ENCODE measurements around the gene NUAK1. TPM values are rescaled to one million over a fixed set of nuclear protein-coding genes. Genes with fewer than 3 reads are reported as not detected.

The NUAK1 gene
- polyA plus RNA-seq, 1 donor from 2014 or later: 8.3 TPM

GRCh38 chr12:106173442-106173841 is 34.7 kb upstream of the NUAK1 start:
- TF ChIP-seq RAD21 (conservative IDR thresholded peaks at IDR 0.05) (no peak), TAF1 (IDR thresholded peaks at IDR 0.05; ENCODE audit: low read depth) (no peak), REST (IDR thresholded peaks at IDR 0.05; ENCODE audit: borderline replicate concordance) (no peak), SMC3 (conservative IDR thresholded peaks at IDR 0.05; ENCODE audit: poor library complexity) (no peak), EZH2 (IDR thresholded peaks at IDR 0.05; ENCODE audit: borderline replicate concordance, insufficient read depth, low read length, poor library complexity, severe bottlenecking) (no peak), MXI1 (conservative IDR thresholded peaks at IDR 0.05; ENCODE audit: poor library complexity, severe bottlenecking) (no peak), EP300 (conservative IDR thresholded peaks at IDR 0.05; ENCODE audit: poor library complexity, severe bottlenecking) (no peak), CTCF (IDR thresholded peaks at IDR 0.05; ENCODE audit: poor library complexity, severe bottlenecking) (no peak), POLR2AphosphoS5 (IDR thresholded peaks at IDR 0.05) (no peak)
- no peak overlapping the region for H3K4me3 ChIP-seq (ENCODE audit: low read length)
- no peaks in the 10 kb centered on the region for H4K20me1 ChIP-seq (ENCODE audit: insufficient read depth)
- H3K27me3 ChIP-seq (ENCODE audit: insufficient read depth, low read depth, low read length): no peaks in the 10 kb centered on the region
- no peak overlapping the region for H3K27ac ChIP-seq (ENCODE audit: low read length)
- no peaks in the 10 kb centered on the region for H3K9me3 ChIP-seq (ENCODE audit: low read length)
- H3F3A ChIP-seq (ENCODE audit: insufficient read depth, low read length, poor library complexity, severe bottlenecking): no peaks in the 10 kb centered on the region
- H3K9me2 ChIP-seq (ENCODE audit: insufficient read depth, low read length): no peaks in the 10 kb centered on the region
- no peaks in the 10 kb centered on the region for H3K79me2 ChIP-seq (replicated peaks; ENCODE audit: insufficient read depth, low read length)
- no peak overlapping the region for H3K9ac ChIP-seq (ENCODE audit: low read length)
- H3K36me3 ChIP-seq (ENCODE audit: insufficient read depth, low read length): no peaks in the 10 kb centered on the region
- H3K4me2 ChIP-seq (ENCODE audit: low read length): no peak overlapping the region
- H2AFZ ChIP-seq (ENCODE audit: low read depth, low read length): no peak overlapping the region

DNA sequence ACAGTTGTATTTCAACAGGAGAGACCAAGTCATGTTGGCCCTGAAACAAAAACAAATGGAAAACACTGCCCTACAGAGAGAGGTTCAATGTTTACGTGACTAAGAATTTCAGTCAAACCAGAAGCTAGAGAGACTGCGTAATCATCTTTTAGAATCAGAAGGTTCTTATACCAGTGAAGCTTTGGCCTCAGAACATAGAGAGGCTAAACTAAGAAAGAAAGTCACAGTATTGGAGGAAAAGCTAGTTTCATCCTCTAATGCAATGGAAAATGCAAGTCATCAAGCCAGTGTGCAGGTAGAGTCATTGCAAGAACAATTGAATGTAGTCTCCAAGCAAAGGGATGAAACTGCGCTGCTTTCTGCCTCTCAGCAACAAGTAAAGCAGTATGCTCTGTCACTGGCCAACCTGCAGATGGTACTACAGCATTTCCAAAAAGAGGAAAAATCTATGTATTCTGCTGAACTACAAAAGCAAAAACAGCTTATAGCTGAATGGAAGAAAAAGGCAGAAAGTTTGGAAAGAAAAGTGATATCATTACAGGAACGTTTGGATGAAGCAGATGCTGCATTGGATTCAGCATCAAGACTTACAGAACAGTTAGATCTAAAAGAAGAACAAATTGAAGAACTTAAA is 32.5 kb upstream of the NUAK1 start:
- Histone ChIP-seq H3K9ac (ENCODE audit: low read length) (no peak overlapping the region), H3K9me2 (ENCODE audit: insufficient read depth, low read length) (no peaks in the 10 kb centered on the region), H3K27ac (ENCODE audit: low read length) (no peak overlapping the region), H3K36me3 (ENCODE audit: insufficient read depth, low read length) (no peaks in the 10 kb centered on the region), H3K27me3 (ENCODE audit: insufficient read depth, low read depth, low read length) (no peaks in the 10 kb centered on the region), H3K79me2 (replicated peaks; ENCODE audit: insufficient read depth, low read length) (no peaks in the 10 kb centered on the region), H2AFZ (ENCODE audit: low read depth, low read length) (no peak overlapping the region), H4K20me1 (ENCODE audit: insufficient read depth) (no peaks in the 10 kb centered on the region), H3F3A (ENCODE audit: insufficient read depth, low read length, poor library complexity, severe bottlenecking) (no peaks in the 10 kb centered on the region), H3K4me2 (ENCODE audit: low read length) (no peak overlapping the region), H3K4me3 (ENCODE audit: low read length) (no peak overlapping the region), H3K9me3 (ENCODE audit: low read length) (no peaks in the 10 kb centered on the region)
- TF ChIP-seq EP300 (conservative IDR thresholded peaks at IDR 0.05; ENCODE audit: poor library complexity, severe bottlenecking) (no peak), EZH2 (IDR thresholded peaks at IDR 0.05; ENCODE audit: borderline replicate concordance, insufficient read depth, low read length, poor library complexity, severe bottlenecking) (no peak), POLR2AphosphoS5 (IDR thresholded peaks at IDR 0.05) (no peak), SMC3 (conservative IDR thresholded peaks at IDR 0.05; ENCODE audit: poor library complexity) (no peak), RAD21 (conservative IDR thresholded peaks at IDR 0.05) (no peak), REST (IDR thresholded peaks at IDR 0.05; ENCODE audit: borderline replicate concordance) (no peak), TAF1 (IDR thresholded peaks at IDR 0.05; ENCODE audit: low read depth) (no peak), CTCF (IDR thresholded peaks at IDR 0.05; ENCODE audit: poor library complexity, severe bottlenecking) (no peak), MXI1 (conservative IDR thresholded peaks at IDR 0.05; ENCODE audit: poor library complexity, severe bottlenecking) (no peak)
